ENCODE measurements around the gene ATP8A1. TPM values are rescaled to one million over a fixed set of nuclear protein-coding genes. Genes with fewer than 3 reads are reported as not detected.
"Not testable (repeated sequence)": the region's sequence is repeated elsewhere in the genome, so short reads cannot be mapped to it uniquely, and the experiment has no call there.

ATP8A1 gene
- total RNA-seq, 6 donors from 2014 or later, result 39.5 to 264 (median 144) TPM

DNA sequence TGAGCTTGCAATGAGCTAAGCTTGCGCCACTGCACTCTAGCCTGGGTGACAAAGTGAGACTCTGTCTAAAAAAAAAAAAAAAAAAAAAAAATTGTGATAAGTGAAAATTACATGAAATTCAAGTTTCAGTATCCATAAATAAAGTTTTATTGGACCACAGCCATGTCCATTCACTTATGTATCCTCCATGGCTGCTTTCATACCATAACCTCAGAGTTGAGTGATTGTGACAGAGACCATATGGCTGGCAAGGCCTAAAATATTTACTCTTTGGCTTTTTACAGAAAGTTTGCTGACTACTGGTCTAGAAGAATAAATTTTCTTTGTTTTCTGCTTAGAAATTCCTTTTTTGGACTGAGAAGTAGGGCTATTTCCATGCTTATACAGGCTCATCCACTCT is 271.4 kb downstream of the ATP8A1 start:
- no peak for TF ChIP-seq POLR2A (IDR thresholded peaks at IDR 0.05)
- TF ChIP-seq POLR2AphosphoS5 (IDR thresholded peaks at IDR 0.05), result no peak
- Histone ChIP-seq H3K27me3 (no peaks in the 10 kb centered on the region), H3K4me1 (no peaks in the 10 kb centered on the region), H3K9me3 (no peaks in the 10 kb centered on the region), H3K36me3 (no peaks in the 10 kb centered on the region), H3K4me3 (no peak overlapping the region), H3K27ac (no peak overlapping the region)
- ATAC-seq (ENCODE audit: low FRiP score in 2 of 2), result no peak
- 90 to 100% methylated on average over 1 of the region's 1 CpG for WGBS, 2 donors
- DNase-seq, result no peak

DNA sequence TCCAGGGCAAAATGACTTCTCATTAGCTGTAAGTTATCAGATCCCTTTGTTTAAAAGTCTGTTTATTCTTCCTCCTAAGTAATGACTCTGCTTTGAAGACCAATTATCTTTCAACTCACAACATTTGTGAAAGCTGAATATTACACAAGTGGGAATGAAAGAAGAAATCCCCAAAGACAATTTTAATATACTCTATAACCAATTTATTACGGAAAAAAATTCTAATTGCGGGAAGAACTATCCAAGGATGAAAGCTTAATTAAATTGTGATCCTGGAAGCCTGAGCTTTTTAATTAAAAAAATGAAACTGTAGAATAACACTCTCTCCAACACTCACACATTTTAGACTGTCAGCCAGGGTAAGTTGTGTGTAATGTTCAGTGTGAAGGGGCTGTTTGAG is 275.2 kb downstream of the ATP8A1 start:
- Histone ChIP-seq H3K27ac (no peak overlapping the region), H3K27me3 (no peaks in the 10 kb centered on the region), H3K36me3 (no peaks in the 10 kb centered on the region), H3K4me1 (no peaks in the 10 kb centered on the region), H3K4me3 (no peak overlapping the region), H3K9me3 (no peaks in the 10 kb centered on the region)
- TF ChIP-seq EP300 (IDR thresholded peaks at IDR 0.05) (no peak), POLR2A (IDR thresholded peaks at IDR 0.05) (no peak), POLR2AphosphoS5 (IDR thresholded peaks at IDR 0.05) (no peak)
- TF ChIP-seq, protein P1, sequence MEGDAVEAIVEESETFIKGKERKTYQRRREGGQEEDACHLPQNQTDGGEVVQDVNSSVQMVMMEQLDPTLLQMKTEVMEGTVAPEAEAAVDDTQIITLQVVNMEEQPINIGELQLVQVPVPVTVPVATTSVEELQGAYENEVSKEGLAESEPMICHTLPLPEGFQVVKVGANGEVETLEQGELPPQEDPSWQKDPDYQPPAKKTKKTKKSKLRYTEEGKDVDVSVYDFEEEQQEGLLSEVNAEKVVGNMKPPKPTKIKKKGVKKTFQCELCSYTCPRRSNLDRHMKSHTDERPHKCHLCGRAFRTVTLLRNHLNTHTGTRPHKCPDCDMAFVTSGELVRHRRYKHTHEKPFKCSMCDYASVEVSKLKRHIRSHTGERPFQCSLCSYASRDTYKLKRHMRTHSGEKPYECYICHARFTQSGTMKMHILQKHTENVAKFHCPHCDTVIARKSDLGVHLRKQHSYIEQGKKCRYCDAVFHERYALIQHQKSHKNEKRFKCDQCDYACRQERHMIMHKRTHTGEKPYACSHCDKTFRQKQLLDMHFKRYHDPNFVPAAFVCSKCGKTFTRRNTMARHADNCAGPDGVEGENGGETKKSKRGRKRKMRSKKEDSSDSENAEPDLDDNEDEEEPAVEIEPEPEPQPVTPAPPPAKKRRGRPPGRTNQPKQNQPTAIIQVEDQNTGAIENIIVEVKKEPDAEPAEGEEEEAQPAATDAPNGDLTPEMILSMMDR (IDR thresholded peaks at IDR 0.05), result no peak
- ATAC-seq (ENCODE audit: low FRiP score in 2 of 2) (no peak), DNase-seq (no peak)
- WGBS, 2 donors, result 88 to 93% methylated on average over 2 of the region's 2 CpGs

DNA sequence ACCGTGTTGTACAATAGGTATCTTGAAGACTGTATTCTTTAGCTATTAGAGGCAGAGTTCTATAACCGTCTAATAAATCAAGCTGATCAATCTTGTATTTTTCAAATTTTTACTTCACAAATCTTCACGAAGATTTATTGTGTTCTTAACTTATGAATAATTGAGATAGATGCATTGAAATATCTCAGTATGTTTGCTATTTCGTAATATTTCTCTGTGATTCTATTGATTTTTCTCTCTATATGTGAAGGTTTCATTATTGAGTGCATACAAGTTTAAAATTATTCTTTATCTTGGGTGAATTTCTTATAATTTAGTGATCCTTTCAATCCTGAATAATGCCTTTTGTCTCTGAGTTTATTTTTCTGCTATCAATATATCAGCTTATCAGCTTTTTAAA is 279.4 kb downstream of the ATP8A1 start:
- H3K36me3 ChIP-seq, result no peaks in the 10 kb centered on the region
- DNase-seq, result no peak
- H3K27ac ChIP-seq, result no peak overlapping the region
- H3K4me1 ChIP-seq, result no peaks in the 10 kb centered on the region
- H3K27me3 ChIP-seq, result no peaks in the 10 kb centered on the region
- 88 to 92% methylated on average over 4 of the region's 4 CpGs for WGBS, 2 donors
- H3K9me3 ChIP-seq, result no peaks in the 10 kb centered on the region
- no peak overlapping the region for H3K4me3 ChIP-seq
- TF ChIP-seq, protein P1 (IDR thresholded peaks at IDR 0.05), result no peak
- no peak for TF ChIP-seq POLR2A (IDR thresholded peaks at IDR 0.05)
- no peak for TF ChIP-seq EP300 (IDR thresholded peaks at IDR 0.05)
- no peak for TF ChIP-seq POLR2AphosphoS5 (IDR thresholded peaks at IDR 0.05)
- no peak for ATAC-seq (ENCODE audit: low FRiP score in 2 of 2)

DNA sequence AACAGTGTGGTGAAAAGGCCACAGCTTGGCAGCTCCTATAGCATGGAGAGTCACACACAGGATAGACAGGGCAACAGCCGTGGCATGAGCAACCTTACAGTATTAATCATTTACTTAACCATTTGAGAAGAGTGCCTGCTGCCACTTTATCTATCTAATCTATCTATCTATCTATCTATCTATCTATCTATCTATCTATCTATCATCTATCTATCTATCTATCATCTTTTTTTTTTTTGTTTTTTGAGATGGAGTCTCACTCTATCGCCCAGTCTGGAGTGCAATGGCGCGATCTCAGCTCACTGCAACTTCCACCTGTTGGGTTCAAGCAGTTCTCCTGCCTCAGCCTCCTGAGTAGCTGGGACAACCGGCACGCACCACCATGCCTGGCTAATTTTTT is 284.6 kb downstream of the ATP8A1 start:
- not testable (repeated sequence) for H3K4me1 ChIP-seq; H3K27me3 ChIP-seq; H3K36me3 ChIP-seq; H3K9me3 ChIP-seq; DNase-seq; ATAC-seq (ENCODE audit: low FRiP score in 2 of 2); H3K27ac ChIP-seq; H3K4me3 ChIP-seq
- 91 to 97% methylated on average over 6 of the region's 6 CpGs for WGBS, 2 donors

DNA sequence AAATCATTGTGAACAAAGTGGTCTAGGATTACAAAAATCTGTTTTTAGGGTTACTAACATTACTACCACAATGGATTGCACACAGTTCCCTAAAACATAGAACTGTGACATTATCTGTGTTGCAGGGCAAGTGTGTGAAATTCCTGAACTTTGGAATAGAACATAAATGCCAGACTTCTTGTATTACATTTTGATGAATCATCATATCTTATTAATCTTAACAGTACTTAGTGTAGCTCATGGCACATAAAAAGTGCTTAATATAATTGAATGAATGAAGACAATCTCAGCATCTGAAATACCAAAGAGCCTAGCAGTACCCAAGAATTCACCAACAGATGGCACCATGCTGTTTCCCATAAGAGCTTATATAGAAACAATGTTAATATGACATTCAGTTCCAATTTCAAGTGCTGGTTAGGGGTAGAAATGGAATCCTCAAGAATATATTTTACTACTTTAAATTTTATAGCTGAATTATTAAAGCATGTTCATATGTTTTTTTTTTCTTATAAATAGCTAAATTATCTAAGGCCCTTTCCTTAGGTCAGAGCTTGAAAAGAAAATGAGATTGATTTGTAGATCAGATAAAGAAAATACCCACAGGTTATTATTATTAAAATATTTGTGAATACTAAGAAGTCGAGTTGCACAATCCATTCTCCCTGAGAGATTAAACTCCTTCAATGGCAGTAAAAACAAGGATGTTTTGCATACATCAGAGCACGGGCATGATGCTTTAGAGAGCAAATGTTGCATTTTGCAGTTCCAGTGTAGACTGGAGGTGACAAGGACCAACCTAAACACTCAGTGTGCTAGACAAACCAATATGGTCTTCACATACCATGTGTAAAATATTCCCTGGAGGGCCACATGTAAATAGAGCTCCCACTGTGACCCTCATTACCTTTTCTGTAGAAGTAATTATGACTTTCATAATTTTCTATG is 285.3 kb downstream of the ATP8A1 start:
- Histone ChIP-seq H3K4me1 (no peaks in the 10 kb centered on the region), H3K36me3 (no peaks in the 10 kb centered on the region), H3K9me3 (no peaks in the 10 kb centered on the region), H3K4me3 (no peak overlapping the region), H3K27me3 (no peaks in the 10 kb centered on the region), H3K27ac (no peak overlapping the region)
- no peak for ATAC-seq (ENCODE audit: low FRiP score in 2 of 2)
- DNase-seq, result no peak
- TF ChIP-seq EP300 (IDR thresholded peaks at IDR 0.05) (no peak), POLR2A (IDR thresholded peaks at IDR 0.05) (no peak), POLR2AphosphoS5 (IDR thresholded peaks at IDR 0.05) (no peak)
- TF ChIP-seq, protein P1 (IDR thresholded peaks at IDR 0.05), result peak in 3 of 6 experiments; percentile 29 to 42 (median 35)
- 42 to 50% methylated on average over 2 of the region's 2 CpGs for WGBS, 2 donors

DNA sequence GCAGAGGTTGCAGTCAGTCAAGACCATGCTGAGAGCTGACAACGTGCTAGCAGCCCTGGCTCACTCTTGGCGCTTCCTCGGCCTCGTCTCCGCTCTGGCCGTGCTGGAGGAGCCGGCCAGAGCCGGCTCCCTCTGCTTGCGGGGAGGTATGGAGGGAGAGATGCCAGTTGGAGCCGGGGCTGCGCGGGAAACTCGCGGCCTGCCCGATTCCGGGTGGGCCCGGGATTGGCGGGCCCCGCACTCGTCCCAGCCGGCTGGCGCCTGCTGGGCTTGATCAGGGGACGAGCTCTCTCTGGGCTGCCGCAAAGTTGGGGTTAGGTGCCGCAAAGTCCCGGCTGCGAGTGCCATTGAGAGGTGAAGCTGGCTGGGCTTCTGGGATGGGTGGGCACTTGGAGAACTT is 287.4 kb downstream of the ATP8A1 start:
- TF ChIP-seq EP300 (IDR thresholded peaks at IDR 0.05) (no peak), POLR2A (IDR thresholded peaks at IDR 0.05) (no peak), POLR2AphosphoS5 (IDR thresholded peaks at IDR 0.05) (no peak)
- TF ChIP-seq, protein P1 (IDR thresholded peaks at IDR 0.05), result no peak
- Histone ChIP-seq H3K4me1 (no peaks in the 10 kb centered on the region), H3K27me3 (no peaks in the 10 kb centered on the region), H3K27ac (no peak overlapping the region), H3K36me3 (no peaks in the 10 kb centered on the region), H3K9me3 (no peaks in the 10 kb centered on the region), H3K4me3 (no peak overlapping the region)
- ATAC-seq (ENCODE audit: low FRiP score in 2 of 2), result no peak
- peak in 1 of 2 donors; percentile 75 for DNase-seq
- WGBS, 2 donors, result 94 to 95% methylated on average over 23 to 27 of the region's 27 CpGs

Measured in upper lobe of left lung (tissue), 6 donors.